Hindlimb muscle (tissue), 1 donor: ENCODE results near the gene C1orf216. TPM values are rescaled to one million over a fixed set of nuclear protein-coding genes. Genes with fewer than 3 reads are reported as not detected.
"Not testable (repeated sequence)": the region's sequence is repeated elsewhere in the genome, so short reads cannot be mapped to it uniquely, and the experiment has no call there.

Source experiments
- DNase-seq: peaks from one replicate; pipeline ENCODE4 v3.0.0-alpha.2; 2013
- polyA plus RNA-seq: library from polyadenylated mRNA; unstranded; fragments of 120-200 nt; gene quantifications from one replicate; pipeline ENCODE4 v1.2.1, GENCODE V29; 2013; ENCODE audit not compliant: insufficient read length

C1orf216 gene
- 9.0 TPM for polyA plus RNA-seq

- peak; percentile 86 for DNase-seq
Measured at GRCh38 chr1:35718492-35719336, at the start of gene C1orf216. Gene C1orf216 (minus strand): TSS chr1:35718884. CDS start chr1:35716321, 2,563 bp downstream.

- no peak for DNase-seq
Measured at GRCh38 chr1:35764283-35764682, 45.6 kb upstream of the C1orf216 start.

- no peak for DNase-seq
Measured at GRCh38 chr1:35763201-35763600, 44.5 kb upstream of the C1orf216 start.

GRCh38 chr1:35762141-35762540, 43.5 kb upstream of the C1orf216 start:
- DNase-seq: no peak

- no peak for DNase-seq
Measured at GRCh38 chr1:35756064-35756463, 37.4 kb upstream of the C1orf216 start.

GRCh38 chr1:35753626-35754260, 35.1 kb upstream of the C1orf216 start:
- DNase-seq: no peak

GRCh38 chr1:35748326-35748725, 29.6 kb upstream of the C1orf216 start:
- no peak for DNase-seq

- DNase-seq: no peak
Measured at GRCh38 chr1:35745124-35745730, 26.5 kb upstream of the C1orf216 start.

GRCh38 chr1:35737120-35737519, 18.4 kb upstream of the C1orf216 start:
- DNase-seq: no peak

- no peak for DNase-seq
Measured at GRCh38 chr1:35727434-35728040, 8.9 kb upstream of the C1orf216 start.

- peak; percentile 61 for DNase-seq
Measured at GRCh38 chr1:35726450-35727433, 8.1 kb upstream of the C1orf216 start.

GRCh38 chr1:35725596-35725995, 6.9 kb upstream of the C1orf216 start:
- DNase-seq: no peak

- DNase-seq: no peak
Measured at GRCh38 chr1:35717911-35718476, 690 bp downstream of the C1orf216 start.

- no peak for DNase-seq
Measured at GRCh38 chr1:35715568-35716002, 3.1 kb downstream of the C1orf216 start.

- no peak for DNase-seq
Measured at GRCh38 chr1:35714921-35715567, 3.6 kb downstream of the C1orf216 start.

GRCh38 chr1:35711098-35711497, 7.6 kb downstream of the C1orf216 start:
- DNase-seq: not testable (repeated sequence)

- no peak for DNase-seq
Measured at GRCh38 chr1:35708952-35709351, 9.7 kb downstream of the C1orf216 start.

- no peak for DNase-seq
Measured at GRCh38 chr1:35708441-35708921, 10.2 kb downstream of the C1orf216 start.

- DNase-seq: no peak
Measured at GRCh38 chr1:35707601-35708440, 10.9 kb downstream of the C1orf216 start.
